ENCODE results near the gene NMT1. TPM values are rescaled to one million over a fixed set of nuclear protein-coding genes. Genes with fewer than 3 reads are reported as not detected.

NMT1 gene
- total and polyA plus RNA-seq, 2 of the 13 experiments (the other 11 are each of a cell fraction or from before 2014, with no cell fraction given) = 75.7 to 142 TPM

DNA sequence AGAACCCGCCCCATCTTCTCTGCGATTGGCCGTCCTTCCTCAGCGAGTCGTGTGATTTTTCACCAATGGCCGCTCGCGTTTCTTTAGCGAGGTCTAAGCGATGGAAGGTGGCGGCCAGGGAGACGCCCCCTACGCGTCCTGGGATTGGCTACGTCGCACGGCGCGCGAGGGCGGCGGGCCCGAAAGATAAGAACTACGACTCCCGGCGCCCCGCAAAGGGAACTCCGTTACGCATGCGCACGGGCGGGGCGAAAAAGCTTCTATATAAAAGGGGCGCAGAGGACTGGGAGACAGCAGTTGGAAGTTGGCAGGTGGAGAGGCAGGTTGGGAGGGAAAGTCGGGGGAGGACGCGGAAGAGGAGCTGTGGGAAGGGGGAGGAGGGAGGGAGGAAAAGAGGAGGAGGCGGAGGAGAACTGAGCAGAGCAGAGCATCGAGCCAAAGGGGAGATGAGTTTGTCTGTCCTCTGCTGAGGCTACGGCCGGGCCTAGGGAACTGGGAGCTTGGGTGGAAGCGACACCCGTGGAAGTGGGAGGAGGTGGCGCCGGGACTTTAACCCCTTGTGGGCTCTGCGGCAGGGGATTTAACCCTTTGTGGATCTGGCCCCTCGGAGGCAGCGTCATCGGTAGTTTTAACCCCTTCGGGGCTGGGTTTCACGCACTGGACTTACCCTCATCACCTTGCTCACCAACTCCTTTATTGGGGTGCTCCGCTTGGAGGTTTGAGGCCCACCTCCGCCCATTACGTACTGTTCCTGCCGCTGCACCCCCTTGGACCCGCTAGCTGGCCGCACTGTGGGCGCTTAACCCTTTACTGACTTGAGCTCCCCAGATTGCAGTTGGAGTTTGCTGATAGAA, 87.3 kb downstream of the NMT1 start, which contains the start of gene HEXIM1 (continued):
- peak; percentile 79 for TF ChIP-seq RXRA (CRISPR knock-in tag; IDR thresholded peaks at IDR 0.05)
- no peak for TF ChIP-seq CEBPB (IDR thresholded peaks at IDR 0.05; ENCODE audit: borderline replicate concordance, low read depth, low read length)
- TF ChIP-seq JUN (CRISPR knock-in tag; IDR thresholded peaks at IDR 0.05) = 0 out of 2 replicates have a peak, but pooled peaks have one; percentile 21
- TF ChIP-seq NFIB (CRISPR knock-in tag; IDR thresholded peaks at IDR 0.05; ENCODE audit: borderline replicate concordance) = no peak
- TF ChIP-seq ZNF879 (CRISPR knock-in tag; IDR thresholded peaks at IDR 0.05) = no peak
- TF ChIP-seq ZNF501 (CRISPR knock-in tag; IDR thresholded peaks at IDR 0.05) = peak; percentile 23; the same call in 1 of the 2 replicates
- no peak for TF ChIP-seq ATAD3A (CRISPR knock-in tag; IDR thresholded peaks at IDR 0.05)
- peak; percentile 90; the same call in 1 of the 2 replicates for TF ChIP-seq ARNT2 (CRISPR knock-in tag; IDR thresholded peaks at IDR 0.05; ENCODE audit: low read depth)
- TF ChIP-seq, protein P1, sequence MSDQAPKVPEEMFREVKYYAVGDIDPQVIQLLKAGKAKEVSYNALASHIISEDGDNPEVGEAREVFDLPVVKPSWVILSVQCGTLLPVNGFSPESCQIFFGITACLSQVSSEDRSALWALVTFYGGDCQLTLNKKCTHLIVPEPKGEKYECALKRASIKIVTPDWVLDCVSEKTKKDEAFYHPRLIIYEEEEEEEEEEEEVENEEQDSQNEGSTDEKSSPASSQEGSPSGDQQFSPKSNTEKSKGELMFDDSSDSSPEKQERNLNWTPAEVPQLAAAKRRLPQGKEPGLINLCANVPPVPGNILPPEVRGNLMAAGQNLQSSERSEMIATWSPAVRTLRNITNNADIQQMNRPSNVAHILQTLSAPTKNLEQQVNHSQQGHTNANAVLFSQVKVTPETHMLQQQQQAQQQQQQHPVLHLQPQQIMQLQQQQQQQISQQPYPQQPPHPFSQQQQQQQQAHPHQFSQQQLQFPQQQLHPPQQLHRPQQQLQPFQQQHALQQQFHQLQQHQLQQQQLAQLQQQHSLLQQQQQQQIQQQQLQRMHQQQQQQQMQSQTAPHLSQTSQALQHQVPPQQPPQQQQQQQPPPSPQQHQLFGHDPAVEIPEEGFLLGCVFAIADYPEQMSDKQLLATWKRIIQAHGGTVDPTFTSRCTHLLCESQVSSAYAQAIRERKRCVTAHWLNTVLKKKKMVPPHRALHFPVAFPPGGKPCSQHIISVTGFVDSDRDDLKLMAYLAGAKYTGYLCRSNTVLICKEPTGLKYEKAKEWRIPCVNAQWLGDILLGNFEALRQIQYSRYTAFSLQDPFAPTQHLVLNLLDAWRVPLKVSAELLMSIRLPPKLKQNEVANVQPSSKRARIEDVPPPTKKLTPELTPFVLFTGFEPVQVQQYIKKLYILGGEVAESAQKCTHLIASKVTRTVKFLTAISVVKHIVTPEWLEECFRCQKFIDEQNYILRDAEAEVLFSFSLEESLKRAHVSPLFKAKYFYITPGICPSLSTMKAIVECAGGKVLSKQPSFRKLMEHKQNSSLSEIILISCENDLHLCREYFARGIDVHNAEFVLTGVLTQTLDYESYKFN (CRISPR knock-in tag; conservative IDR thresholded peaks at IDR 0.05) = peak; percentile 67
- no peak for TF ChIP-seq PAWR (CRISPR knock-in tag; IDR thresholded peaks at IDR 0.05; ENCODE audit: borderline replicate concordance)
- TF ChIP-seq NFE2L2 (IDR thresholded peaks at IDR 0.05; ENCODE audit: low read length) = no peak; the same call in 1 of the 2 replicates
- TF ChIP-seq, protein P2, sequence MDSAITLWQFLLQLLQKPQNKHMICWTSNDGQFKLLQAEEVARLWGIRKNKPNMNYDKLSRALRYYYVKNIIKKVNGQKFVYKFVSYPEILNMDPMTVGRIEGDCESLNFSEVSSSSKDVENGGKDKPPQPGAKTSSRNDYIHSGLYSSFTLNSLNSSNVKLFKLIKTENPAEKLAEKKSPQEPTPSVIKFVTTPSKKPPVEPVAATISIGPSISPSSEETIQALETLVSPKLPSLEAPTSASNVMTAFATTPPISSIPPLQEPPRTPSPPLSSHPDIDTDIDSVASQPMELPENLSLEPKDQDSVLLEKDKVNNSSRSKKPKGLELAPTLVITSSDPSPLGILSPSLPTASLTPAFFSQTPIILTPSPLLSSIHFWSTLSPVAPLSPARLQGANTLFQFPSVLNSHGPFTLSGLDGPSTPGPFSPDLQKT (CRISPR knock-in tag; IDR thresholded peaks at IDR 0.05; ENCODE audit: borderline replicate concordance) = no peak
- no peak; the same call in 1 of the 2 replicates for TF ChIP-seq ZNF205 (CRISPR knock-in tag; IDR thresholded peaks at IDR 0.05)
- TF ChIP-seq, protein P3, sequence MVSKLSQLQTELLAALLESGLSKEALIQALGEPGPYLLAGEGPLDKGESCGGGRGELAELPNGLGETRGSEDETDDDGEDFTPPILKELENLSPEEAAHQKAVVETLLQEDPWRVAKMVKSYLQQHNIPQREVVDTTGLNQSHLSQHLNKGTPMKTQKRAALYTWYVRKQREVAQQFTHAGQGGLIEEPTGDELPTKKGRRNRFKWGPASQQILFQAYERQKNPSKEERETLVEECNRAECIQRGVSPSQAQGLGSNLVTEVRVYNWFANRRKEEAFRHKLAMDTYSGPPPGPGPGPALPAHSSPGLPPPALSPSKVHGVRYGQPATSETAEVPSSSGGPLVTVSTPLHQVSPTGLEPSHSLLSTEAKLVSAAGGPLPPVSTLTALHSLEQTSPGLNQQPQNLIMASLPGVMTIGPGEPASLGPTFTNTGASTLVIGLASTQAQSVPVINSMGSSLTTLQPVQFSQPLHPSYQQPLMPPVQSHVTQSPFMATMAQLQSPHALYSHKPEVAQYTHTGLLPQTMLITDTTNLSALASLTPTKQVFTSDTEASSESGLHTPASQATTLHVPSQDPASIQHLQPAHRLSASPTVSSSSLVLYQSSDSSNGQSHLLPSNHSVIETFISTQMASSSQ (IDR thresholded peaks at IDR 0.05; ENCODE audit: low read depth) = peak; percentile 74; the same call in 1 of the 2 replicates
- TF ChIP-seq, protein P3 (CRISPR knock-in tag; IDR thresholded peaks at IDR 0.05; ENCODE audit: borderline replicate concordance) = peak; percentile 72
- peak; percentile 92 for TF ChIP-seq KDM5B (CRISPR knock-in tag; IDR thresholded peaks at IDR 0.05; ENCODE audit: borderline replicate concordance)
- TF ChIP-seq, protein P4, sequence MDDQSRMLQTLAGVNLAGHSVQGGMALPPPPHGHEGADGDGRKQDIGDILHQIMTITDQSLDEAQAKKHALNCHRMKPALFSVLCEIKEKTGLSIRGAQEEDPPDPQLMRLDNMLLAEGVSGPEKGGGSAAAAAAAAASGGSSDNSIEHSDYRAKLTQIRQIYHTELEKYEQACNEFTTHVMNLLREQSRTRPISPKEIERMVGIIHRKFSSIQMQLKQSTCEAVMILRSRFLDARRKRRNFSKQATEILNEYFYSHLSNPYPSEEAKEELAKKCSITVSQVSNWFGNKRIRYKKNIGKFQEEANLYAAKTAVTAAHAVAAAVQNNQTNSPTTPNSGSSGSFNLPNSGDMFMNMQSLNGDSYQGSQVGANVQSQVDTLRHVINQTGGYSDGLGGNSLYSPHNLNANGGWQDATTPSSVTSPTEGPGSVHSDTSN (CRISPR knock-in tag; IDR thresholded peaks at IDR 0.05; ENCODE audit: borderline replicate concordance) = no peak
- peak; percentile 64; the same call in 1 of the 2 replicates for TF ChIP-seq CHD2 (IDR thresholded peaks at IDR 0.05; ENCODE audit: low read depth, low read length)
- no peak for TF ChIP-seq REL (CRISPR knock-in tag; conservative IDR thresholded peaks at IDR 0.05)

Data from HepG2 (cell line).